ENCODE data around the gene NTN5. TPM values are rescaled to one million over a fixed set of nuclear protein-coding genes. Genes with fewer than 3 reads are reported as not detected.

NTN5 gene
- total RNA-seq, 1 donor from 2014 or later, result 0.75 TPM

DNA sequence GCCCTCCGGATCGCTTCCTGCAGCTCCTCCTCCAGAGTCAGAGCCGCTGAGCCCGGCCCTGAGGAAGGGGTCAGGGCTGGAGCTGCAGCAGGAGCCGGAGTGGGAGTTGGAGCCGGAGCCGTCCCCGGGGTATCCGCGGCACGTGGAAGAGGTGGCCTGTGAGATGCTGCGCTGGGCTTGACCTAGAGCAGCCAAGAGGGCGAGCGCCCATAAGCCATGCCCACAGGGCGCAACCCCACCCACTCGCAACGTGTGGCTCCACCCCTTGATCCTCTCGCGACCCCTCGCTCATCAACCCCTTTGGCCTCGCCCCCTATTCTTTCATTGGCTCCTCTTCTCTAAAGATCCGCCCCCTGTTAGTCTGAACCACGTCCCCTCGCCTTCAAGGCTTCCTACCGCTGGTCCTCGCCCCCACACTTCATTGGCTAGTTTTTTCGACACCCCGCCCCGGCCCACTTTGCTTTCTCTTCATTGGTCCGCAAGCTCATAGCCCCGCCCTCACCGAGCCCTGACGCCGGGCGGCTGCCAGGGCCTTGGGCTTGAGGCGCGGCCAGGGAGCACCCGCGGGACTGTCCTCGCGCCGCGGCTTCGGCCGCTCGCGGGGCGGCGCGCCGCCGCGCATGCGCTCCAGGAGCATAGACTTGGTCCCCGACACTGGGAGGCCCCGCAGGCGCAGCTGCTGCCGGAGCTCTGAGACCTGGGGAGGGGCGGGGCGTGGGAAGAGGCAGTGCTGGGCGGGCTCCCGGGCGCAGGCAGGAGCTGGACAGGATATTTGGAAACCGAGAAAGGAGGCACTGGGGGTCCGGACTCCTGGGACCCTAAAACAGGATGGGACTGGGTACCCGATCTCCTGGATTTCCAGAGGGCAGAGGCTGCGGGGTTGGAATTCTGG lies 41.3 kb upstream of the NTN5 start:
- no peaks in the 10 kb centered on the region for H3K27me3 Mint-ChIP-seq (ENCODE audit: low read depth)
- DNase-seq (ENCODE audit: low read depth, low spot score), result peak; percentile 98
- H3K36me3 Mint-ChIP-seq (ENCODE audit: low read depth), result no peaks in the 10 kb centered on the region
- H3K4me1 Mint-ChIP-seq, result peaks cover 33% of the 10 kb centered on the region
- peak overlapping the region; percentile 92 for H3K27ac Mint-ChIP-seq (ENCODE audit: unreplicated experiment)
- H3K9me3 Mint-ChIP-seq, result no peaks in the 10 kb centered on the region
- TF ChIP-seq CTCF (conservative IDR thresholded peaks at IDR 0.05), result no peak
- peak overlapping the region; percentile 92 for H3K4me3 Mint-ChIP-seq

GRCh38 chr19:48713041-48713863 lies 40.4 kb upstream of the NTN5 start:
- Mint-ChIP-seq H3K9me3 (no peaks in the 10 kb centered on the region), H3K27ac (ENCODE audit: unreplicated experiment) (no peak overlapping the region), H3K4me1 (peaks cover 31% of the 10 kb centered on the region)

DNA sequence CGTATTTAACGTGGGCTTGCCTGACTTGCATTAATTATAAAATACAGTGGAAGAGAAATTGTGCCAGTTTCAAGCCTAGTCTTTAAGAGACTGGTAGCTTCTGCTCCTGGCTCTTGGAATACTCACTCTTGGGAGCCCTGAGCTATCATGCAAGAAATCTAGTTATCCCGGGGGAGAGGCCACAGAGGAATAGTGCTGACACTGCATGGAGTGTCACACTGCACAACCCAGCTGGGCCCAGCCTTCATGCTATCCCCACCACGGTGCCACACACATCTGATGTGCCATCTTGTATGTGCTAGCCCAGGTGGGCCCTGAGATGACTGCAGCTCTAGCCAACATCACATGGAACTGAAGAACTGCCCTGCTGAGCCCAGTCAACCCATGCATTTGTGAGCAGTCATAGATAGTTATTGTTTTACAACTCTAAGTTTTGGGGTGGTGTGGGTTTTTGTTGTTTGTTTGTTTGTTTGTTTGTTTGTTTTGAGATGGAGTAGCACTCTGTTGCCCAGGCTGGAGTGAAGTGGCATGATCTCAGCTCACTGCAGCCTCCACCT lies 38.4 kb upstream of the NTN5 start:
- no peak overlapping the region for H3K27ac Mint-ChIP-seq (ENCODE audit: unreplicated experiment)
- H3K36me3 Mint-ChIP-seq (ENCODE audit: low read depth), result no peaks in the 10 kb centered on the region
- H3K9me3 Mint-ChIP-seq, result no peaks in the 10 kb centered on the region

More at GRCh38 chr19:48713041-48713863, 40.4 kb upstream of the NTN5 start:
- DNase-seq (ENCODE audit: low read depth, low spot score), result no peak
- peak; percentile 51 for TF ChIP-seq CTCF (conservative IDR thresholded peaks at IDR 0.05)
- H3K27me3 Mint-ChIP-seq (ENCODE audit: low read depth), result peaks cover 4% of the 10 kb centered on the region
- peak overlapping the region; percentile 92 for H3K4me3 Mint-ChIP-seq
- no peaks in the 10 kb centered on the region for H3K36me3 Mint-ChIP-seq (ENCODE audit: low read depth)

GRCh38 chr19:48708471-48708870 lies 35.7 kb upstream of the NTN5 start:
- DNase-seq (ENCODE audit: low read depth, low spot score), result no peak

More for the DNA sequence above, 38.4 kb upstream of the NTN5 start:
- no peak for DNase-seq (ENCODE audit: low read depth, low spot score)
- peaks cover 22% of the 10 kb centered on the region for H3K4me1 Mint-ChIP-seq
- TF ChIP-seq CTCF (conservative IDR thresholded peaks at IDR 0.05), result no peak
- peaks cover 4% of the 10 kb centered on the region for H3K27me3 Mint-ChIP-seq (ENCODE audit: low read depth)
- H3K4me3 Mint-ChIP-seq, result peak overlapping the region; percentile 59

More at GRCh38 chr19:48708471-48708870, 35.7 kb upstream of the NTN5 start:
- no peak for TF ChIP-seq CTCF (conservative IDR thresholded peaks at IDR 0.05)
- Mint-ChIP-seq H3K27me3 (ENCODE audit: low read depth) (peaks cover 4% of the 10 kb centered on the region), H3K36me3 (ENCODE audit: low read depth) (peaks cover 2% of the 10 kb centered on the region), H3K4me1 (peaks cover 7% of the 10 kb centered on the region), H3K9me3 (no peaks in the 10 kb centered on the region), H3K4me3 (peak overlapping the region; percentile 49), H3K27ac (ENCODE audit: unreplicated experiment) (no peak overlapping the region)

All from neural crest cell (in vitro differentiated cells).